OCI-LY7 (cell line): ENCODE results near the gene ERCC3.

Source experiments
- EZH2phosphoT487 ChIP-seq: fragments of 200-600 bp; sonication (generic); IDR thresholded peaks from 2 replicates; pipeline ENCODE4 v1.6.1; 2018; ENCODE audit warnings: low read depth, borderline replicate concordance, mild to moderate bottlenecking, mixed run types, antibody characterized with exemption, low read length, moderate library complexity, mixed read lengths
- TF ChIP-seq, protein P1 (sequence below): fragments of 200-600 bp; sonication (generic); conservative IDR thresholded peaks from 2 replicates; pipeline ENCODE4 v1.5.1; 2014; ENCODE audit warnings: mild to moderate bottlenecking, antibody characterized with exemption, low read length, moderate library complexity, mixed read lengths

DNA sequence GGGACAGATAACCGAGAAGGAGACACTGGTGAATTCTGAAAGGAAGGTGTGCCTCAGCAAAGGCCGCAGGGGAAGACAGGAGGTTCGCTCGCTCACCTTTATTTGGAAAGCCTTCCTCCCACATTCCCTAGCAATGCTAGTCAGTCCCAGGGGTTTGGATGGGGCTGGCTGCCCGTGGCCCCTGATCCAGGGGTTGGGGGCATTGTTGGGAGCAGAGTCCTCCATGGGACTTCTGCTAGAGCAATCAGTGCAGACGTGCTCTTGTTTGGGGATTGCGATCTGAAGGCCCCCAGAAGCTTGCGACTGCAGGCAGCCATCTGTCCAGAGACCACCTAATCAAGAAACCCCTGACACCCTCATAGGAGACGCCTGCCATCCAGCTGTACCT lies 67.8 kb downstream of the ERCC3 start:
- TF ChIP-seq, protein P1, sequence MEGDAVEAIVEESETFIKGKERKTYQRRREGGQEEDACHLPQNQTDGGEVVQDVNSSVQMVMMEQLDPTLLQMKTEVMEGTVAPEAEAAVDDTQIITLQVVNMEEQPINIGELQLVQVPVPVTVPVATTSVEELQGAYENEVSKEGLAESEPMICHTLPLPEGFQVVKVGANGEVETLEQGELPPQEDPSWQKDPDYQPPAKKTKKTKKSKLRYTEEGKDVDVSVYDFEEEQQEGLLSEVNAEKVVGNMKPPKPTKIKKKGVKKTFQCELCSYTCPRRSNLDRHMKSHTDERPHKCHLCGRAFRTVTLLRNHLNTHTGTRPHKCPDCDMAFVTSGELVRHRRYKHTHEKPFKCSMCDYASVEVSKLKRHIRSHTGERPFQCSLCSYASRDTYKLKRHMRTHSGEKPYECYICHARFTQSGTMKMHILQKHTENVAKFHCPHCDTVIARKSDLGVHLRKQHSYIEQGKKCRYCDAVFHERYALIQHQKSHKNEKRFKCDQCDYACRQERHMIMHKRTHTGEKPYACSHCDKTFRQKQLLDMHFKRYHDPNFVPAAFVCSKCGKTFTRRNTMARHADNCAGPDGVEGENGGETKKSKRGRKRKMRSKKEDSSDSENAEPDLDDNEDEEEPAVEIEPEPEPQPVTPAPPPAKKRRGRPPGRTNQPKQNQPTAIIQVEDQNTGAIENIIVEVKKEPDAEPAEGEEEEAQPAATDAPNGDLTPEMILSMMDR = no peak
- TF ChIP-seq EZH2phosphoT487 = no peak
